ENCODE results near the gene ARRDC2. TPM values are rescaled to one million over a fixed set of nuclear protein-coding genes. Genes with fewer than 3 reads are reported as not detected.
A peak's percentile ranks its signal among the peaks of the same experiment; 100 is the strongest.

ARRDC2 gene
- total RNA-seq, 2 donors from 2014 or later, result 15.8 to 16.4 TPM

DNA sequence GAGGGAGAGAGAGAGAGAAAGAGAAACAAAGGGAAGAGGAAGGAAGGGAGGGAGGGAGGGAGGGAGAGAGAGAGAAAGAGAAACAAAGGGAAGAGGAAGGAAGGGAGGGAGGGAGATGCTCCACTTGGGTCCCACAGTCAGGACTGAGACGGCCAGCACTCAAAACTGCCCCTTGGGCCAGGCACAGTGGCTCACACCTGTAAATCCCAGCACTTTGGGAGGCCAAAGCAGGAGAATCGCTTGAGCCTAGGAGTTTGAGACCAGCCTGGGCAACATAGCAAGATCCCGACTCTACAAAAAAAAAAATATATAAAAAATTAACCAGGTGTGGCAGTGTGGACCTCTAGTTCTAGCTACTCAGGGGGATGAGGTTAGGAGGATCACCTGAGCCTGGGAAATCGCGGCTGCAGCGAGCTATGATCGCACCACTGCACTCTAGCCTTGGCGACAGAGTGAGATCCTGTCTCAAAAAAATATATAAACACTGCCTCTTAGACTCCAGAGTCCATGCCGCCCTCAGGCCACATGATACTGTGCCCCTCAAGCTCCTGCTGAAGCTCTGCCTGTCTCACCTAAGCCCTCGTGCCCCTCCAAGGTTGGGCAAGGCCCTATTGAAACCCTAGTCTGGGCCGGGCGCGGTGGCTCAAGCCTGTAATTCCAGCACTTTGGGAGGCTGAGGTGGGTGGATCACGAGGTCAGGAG, 8.4 kb downstream of the ARRDC2 start:
- H3K27ac ChIP-seq, result no peak overlapping the region
- peaks cover 2% of the 10 kb centered on the region for H3K36me3 ChIP-seq
- intact Hi-C loops (cut with DNase I), result no loop called here
- no peak overlapping the region for H3K9ac ChIP-seq (ENCODE audit: low read depth in 2 of 2, low read length in 2 of 2)
- H3K4me1 ChIP-seq, result peaks cover 12% of the 10 kb centered on the region
- no peaks in the 10 kb centered on the region for H3K27me3 ChIP-seq
- no peak overlapping the region for H3K4me3 ChIP-seq
- no peaks in the 10 kb centered on the region for H3K9me3 ChIP-seq
- TF ChIP-seq, protein P1, sequence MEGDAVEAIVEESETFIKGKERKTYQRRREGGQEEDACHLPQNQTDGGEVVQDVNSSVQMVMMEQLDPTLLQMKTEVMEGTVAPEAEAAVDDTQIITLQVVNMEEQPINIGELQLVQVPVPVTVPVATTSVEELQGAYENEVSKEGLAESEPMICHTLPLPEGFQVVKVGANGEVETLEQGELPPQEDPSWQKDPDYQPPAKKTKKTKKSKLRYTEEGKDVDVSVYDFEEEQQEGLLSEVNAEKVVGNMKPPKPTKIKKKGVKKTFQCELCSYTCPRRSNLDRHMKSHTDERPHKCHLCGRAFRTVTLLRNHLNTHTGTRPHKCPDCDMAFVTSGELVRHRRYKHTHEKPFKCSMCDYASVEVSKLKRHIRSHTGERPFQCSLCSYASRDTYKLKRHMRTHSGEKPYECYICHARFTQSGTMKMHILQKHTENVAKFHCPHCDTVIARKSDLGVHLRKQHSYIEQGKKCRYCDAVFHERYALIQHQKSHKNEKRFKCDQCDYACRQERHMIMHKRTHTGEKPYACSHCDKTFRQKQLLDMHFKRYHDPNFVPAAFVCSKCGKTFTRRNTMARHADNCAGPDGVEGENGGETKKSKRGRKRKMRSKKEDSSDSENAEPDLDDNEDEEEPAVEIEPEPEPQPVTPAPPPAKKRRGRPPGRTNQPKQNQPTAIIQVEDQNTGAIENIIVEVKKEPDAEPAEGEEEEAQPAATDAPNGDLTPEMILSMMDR (IDR thresholded peaks at IDR 0.05), result no peak
- DNase-seq, result no peak

DNA sequence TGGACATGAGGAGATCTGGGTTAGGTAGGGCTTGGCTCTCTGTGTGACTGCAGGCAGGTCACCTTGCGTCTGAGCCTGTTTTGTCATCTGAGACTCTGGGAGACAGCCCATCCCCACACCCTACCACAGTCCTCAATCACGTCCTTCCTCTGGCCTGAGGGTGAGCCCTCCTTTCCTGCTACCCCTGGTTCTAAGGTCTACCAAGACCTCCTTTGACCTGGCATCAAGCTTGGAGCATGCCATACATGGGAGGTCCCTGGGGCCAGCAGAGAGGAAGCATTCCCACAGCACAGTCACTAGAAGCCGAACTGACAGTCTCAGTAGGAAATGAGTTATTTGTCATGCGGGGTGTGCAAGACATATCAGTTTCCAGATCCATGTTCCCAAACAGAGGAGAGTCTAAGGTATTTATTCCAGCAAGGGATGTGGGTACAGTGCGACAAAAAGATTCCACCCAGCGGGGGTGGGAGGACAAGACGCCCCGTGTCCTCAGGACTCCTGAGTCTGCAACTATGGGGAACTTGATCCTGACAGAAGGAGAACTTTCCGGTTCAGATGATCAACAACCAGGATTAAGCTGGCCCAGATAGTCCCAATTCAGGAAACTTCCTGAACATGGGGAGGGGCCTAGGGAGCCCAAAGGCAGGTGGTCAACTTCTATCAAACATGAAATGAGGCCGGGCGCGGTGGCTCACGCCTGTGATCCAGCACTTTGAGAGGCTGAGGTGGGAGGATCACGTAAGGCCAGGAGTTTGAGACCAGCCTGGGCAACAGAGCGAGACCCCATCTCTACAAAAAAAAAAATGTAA, 9.5 kb downstream of the ARRDC2 start:
- Histone ChIP-seq H3K9me3 (no peaks in the 10 kb centered on the region), H3K4me3 (no peak overlapping the region), H3K9ac (ENCODE audit: low read depth in 2 of 2, low read length in 2 of 2) (no peak overlapping the region), H3K36me3 (no peaks in the 10 kb centered on the region), H3K4me1 (peaks cover 17% of the 10 kb centered on the region), H3K27ac (peak overlapping the region; percentile 13), H3K27me3 (no peaks in the 10 kb centered on the region)
- TF ChIP-seq, protein P1 (IDR thresholded peaks at IDR 0.05), result no peak
- intact Hi-C loops (cut with DNase I), result no loop called here
- DNase-seq, result no peak

DNA sequence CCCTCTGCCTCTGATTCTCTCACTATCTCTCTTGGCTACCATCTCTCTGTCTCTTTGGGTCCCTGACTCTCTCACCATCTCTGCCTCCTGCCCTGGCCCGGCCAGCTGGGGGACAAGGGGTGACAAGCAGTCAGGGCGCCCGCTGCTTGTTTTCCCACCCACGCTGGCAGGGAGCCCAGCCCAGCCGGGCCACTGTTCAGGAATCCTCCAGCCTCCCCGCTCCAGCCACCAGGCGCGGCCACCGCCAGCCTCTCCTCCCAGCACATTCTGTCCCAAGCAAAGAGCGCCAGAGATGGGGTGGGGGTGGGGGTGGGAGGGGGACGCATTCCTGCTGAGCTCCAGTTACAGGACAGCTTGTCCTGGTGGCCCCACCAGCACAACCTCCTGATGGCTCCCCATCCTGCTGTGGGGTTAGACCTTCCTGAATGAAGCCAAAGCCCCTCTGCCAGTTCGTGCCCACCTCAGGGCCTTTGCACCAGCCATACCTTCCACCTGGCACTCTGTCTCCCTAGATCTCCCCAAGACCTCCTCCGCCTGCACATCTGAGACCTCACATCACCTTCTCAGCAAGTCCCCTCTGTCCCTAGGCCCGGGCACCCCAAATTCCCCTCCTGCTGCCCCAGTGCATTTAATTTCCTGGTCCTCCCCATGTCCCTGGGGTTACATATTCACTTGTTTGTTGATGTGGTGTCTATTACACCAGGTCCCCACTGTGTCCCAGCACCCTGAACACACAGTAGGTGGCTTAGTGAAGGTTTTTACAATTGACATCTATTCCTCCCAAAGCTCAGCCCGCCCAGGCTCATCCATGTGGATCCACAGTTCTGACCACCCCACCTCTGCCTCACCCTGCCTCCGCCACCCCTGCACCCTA, 12.5 kb downstream of the ARRDC2 start:
- intact Hi-C loops (cut with DNase I), result no loop called here
- peak; percentile 69 for DNase-seq
- peaks cover 17% of the 10 kb centered on the region for H3K4me1 ChIP-seq
- TF ChIP-seq, protein P1 (IDR thresholded peaks at IDR 0.05), result peak; percentile 6
- H3K9ac ChIP-seq (ENCODE audit: low read depth in 2 of 2, low read length in 2 of 2), result peak overlapping the region; percentile 40 to 54
- H3K36me3 ChIP-seq, result no peaks in the 10 kb centered on the region
- no peak overlapping the region for H3K4me3 ChIP-seq
- no peaks in the 10 kb centered on the region for H3K9me3 ChIP-seq
- H3K27ac ChIP-seq, result peak overlapping the region; percentile 43
- H3K27me3 ChIP-seq, result no peaks in the 10 kb centered on the region

DNA sequence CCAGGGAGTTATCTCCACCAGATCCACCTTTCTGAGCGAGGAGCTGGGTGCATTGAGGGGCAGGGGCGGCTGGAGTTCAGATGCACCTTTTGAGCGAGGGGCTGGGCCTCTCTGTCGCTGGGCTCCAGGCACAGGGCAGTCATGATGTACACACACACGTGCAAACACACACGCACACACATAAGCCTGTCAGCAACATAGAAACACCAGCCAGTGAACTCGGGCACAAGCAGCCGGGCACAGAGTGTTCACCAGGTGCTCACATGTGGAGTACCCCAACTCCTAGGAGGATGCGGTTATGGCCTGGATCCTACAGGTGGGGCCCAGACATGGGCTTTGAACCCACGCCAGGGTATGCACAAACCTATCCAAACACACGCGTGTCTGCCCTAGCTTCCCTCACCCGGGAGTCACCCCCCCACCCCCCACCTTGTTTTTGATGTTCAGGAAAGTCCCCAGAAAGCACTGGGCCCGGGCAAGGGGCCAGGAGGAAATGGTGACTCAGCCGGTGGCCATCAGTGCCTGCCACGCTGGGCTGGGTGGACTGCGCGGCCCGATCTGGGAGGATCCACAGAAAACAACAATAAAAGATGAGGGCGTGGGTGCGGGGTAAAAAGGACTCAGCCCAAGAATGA, 13.3 kb downstream of the ARRDC2 start:
- H3K9ac ChIP-seq (ENCODE audit: low read depth in 2 of 2, low read length in 2 of 2), result peak overlapping the region; percentile 40 to 54
- peaks cover 17% of the 10 kb centered on the region for H3K4me1 ChIP-seq
- intact Hi-C loops (cut with DNase I), result no loop called here
- no peaks in the 10 kb centered on the region for H3K36me3 ChIP-seq
- peak; percentile 87 for DNase-seq
- H3K27me3 ChIP-seq, result no peaks in the 10 kb centered on the region
- H3K9me3 ChIP-seq, result no peaks in the 10 kb centered on the region
- TF ChIP-seq, protein P1 (IDR thresholded peaks at IDR 0.05), result no peak
- H3K27ac ChIP-seq, result peak overlapping the region; percentile 43
- H3K4me3 ChIP-seq, result no peak overlapping the region

Data from colonic mucosa (tissue), 4 donors.